Caki2 (cell line): ENCODE measurements around the gene SPATA2L. TPM values are rescaled to one million over a fixed set of nuclear protein-coding genes. Genes with fewer than 3 reads are reported as not detected.
"Not testable (repeated sequence)": the region's sequence is repeated elsewhere in the genome, so short reads cannot be mapped to it uniquely, and the experiment has no call there.

ENCODE experiments used
- DNase-seq: peaks from one replicate; pipeline ENCODE4 v3.0.0-alpha.2; 2015; ENCODE audit warnings: low read depth
- in situ Hi-C: cut with HindIII; loops from 2 replicates; pipeline ENCODE4 v1.10.0; 2016; ENCODE audit warnings: low sequenced_read_pairs, low pct_unique_long_range_greater_than_20kb, mixed read lengths
- total RNA-seq: library from RNA; depleted of rRNA; stranded (reverse); fragments of >200 nt; shearing (Covaris generic); gene quantifications from 2 replicates; pipeline ENCODE4 v1.2.3, GENCODE V29; 2014; ENCODE audit warnings: low replicate concordance

SPATA2L gene
- total RNA-seq, 1 experiment from 2014 or later, result 26.2 TPM

- in situ Hi-C loops, result no loop called here
- DNase-seq, result no peak
These were observed 6.2 kb downstream of the SPATA2L start for GRCh38 chr16:89695086-89695874.

DNA sequence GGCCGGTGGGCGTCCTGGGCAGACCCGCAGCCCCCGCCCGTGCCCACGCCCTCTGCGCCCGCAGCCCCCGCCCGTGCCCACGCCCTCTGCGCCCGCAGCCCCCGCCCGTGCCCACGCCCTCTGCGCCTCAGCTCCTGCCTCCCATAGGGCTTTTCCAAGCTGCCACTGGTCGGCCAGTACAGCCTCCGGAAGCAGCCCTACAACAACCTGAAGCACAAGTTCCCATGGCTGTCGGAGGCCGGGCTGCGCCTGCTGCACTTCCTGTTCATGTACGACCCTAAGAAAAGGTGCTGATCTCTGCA, 6.8 kb downstream of the SPATA2L start:
- in situ Hi-C loops, DNase-seq: not testable (repeated sequence)

DNA sequence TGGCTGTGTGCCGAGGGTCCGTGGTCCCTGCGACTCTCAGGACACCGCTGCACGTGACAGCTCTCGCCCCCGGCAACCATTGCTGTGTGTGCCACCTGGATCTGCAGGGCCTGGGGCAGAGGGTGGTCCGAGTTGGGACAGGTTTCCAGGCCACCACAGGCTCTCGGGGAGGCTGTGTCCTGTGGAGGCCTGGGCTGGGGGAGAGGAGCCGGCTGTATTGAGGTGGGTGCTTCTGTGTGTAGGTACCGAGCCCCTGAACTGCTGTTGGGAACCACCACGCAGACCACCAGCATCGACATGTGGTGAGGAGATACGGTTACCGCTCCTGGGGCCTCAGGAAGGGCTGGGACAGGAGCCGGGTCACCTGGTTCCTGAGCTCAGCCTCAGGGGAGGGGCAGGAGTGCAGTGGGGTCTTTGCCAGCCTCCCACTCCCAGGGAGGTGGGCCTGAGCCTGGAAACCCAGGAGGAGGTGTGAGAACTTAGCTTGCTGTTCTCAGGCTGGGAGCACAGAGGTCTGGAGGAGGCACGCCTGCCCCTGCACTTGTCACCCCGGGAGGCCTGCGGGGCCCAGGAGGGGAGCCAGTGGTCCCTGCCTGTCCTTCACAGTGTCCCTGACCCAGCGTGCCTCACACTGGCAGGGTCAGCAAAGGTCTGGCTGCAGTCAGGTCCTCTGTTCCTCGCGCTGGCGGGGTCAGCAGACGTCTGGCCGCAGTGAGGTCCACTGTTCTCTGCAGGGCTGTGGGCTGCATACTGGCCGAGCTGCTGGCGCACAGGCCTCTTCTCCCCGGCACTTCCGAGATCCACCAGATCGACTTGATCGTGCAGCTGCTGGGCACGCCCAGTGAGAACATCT, 7.3 kb downstream of the SPATA2L start:
- in situ Hi-C loops, result no loop called here
- DNase-seq, result no peak

- no peak for DNase-seq
- in situ Hi-C loops, result no loop called here
These were observed 8.2 kb downstream of the SPATA2L start for GRCh38 chr16:89693289-89693731.

- DNase-seq, result no peak
- in situ Hi-C loops, result no loop called here
These were observed 9.4 kb downstream of the SPATA2L start for GRCh38 chr16:89691986-89692569.

DNA sequence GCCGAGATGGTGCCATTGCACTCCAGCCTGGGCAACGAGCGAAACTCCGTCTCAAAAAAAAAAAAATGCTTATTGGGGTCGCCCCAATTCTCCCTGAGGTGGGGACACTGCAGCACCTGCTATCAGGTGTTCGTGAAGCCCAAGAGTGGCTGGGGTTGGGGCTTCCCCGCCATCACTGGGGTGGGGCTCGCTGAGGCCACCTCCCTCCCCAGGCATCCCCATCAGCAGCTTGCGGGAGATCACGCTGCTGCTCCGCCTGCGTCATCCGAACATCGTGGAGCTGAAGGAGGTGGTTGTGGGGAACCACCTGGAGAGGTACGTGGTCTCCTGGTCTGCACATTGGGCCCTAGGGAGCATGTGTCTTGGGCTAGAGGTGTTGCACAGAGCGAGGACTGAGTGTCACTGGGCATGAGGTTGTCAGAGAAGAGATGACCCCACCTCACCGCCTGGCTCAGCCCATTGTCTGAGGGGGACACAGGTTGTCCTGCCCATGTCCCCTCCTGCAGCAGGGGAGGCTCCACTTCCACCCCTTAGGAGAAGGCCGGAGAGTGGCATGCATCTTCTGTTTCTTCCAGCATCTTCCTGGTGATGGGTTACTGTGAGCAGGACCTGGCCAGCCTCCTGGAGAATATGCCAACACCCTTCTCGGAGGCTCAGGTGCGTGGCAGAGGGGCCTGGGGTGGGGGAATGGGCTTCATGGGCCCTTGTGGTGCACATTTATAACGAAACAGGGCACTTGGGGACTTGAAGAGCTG, 10.1 kb downstream of the SPATA2L start:
- in situ Hi-C loops, result no loop called here
- DNase-seq, result no peak

- in situ Hi-C loops, result no loop called here
- no peak for DNase-seq
These were observed 11.1 kb downstream of the SPATA2L start for GRCh38 chr16:89690392-89690901.

DNA sequence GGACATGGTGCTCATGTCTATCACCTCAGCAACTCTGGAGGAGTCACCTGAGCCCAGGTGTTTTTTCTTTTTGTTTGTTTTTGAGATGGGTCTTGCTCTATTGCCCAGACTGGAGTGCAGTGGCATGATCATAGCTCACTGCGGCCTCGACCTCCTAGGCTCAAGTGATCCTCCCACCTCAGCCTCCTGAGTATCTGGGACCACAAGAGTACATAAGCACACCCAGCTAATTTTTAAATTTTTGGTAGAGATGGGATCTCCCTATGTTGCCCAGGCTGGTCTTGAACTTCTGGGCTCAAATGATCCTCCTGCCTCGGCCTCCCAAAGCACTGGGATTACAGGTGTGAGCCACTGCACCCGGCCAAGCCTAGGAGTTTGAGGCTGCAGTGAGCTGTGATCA, 11.9 kb downstream of the SPATA2L start:
- in situ Hi-C loops, DNase-seq: not testable (repeated sequence)

GRCh38 chr16:89689142-89689541, 12.4 kb downstream of the SPATA2L start:
- DNase-seq, result no peak
- in situ Hi-C loops, result no loop called here

- in situ Hi-C loops, result no loop called here
- no peak for DNase-seq
These were observed 13.1 kb downstream of the SPATA2L start for GRCh38 chr16:89688395-89688794.

GRCh38 chr16:89687092-89687940, 14.2 kb downstream of the SPATA2L start:
- DNase-seq, result peak; percentile 99
- in situ Hi-C loops, result no loop called here

GRCh38 chr16:89686520-89687091, 14.9 kb downstream of the SPATA2L start, which contains the start of gene CDK10:
Gene CDK10, plus strand, starts transcription at chr16:89686689. Its CDS starts 22 bp downstream, at chr16:89686711.
- in situ Hi-C loops, result no loop called here
- peak; percentile 86 for DNase-seq

DNA sequence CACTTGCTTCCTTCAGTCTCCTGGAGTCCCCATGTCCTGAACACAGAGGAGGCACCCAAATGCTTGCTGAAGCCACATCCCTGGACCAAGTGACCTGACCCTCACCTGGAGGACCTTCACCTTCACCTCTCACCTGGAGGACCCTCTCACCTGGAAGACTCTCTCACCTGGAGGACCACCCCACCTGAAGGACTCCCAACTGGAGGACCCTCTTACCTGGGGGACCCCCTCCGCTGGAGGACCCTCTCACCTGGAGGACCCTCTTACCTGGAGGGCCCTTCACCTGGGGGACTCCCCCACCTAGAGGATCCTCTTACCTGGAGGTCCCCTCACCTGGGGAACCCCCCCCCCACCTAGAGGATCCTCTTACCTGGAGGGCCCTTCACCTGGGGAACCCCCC, 15.6 kb downstream of the SPATA2L start:
- DNase-seq, result no peak
- in situ Hi-C loops, result no loop called here

- DNase-seq, result no peak
- in situ Hi-C loops, result no loop called here
These were observed 23.2 kb downstream of the SPATA2L start for GRCh38 chr16:89678258-89678657.

DNA sequence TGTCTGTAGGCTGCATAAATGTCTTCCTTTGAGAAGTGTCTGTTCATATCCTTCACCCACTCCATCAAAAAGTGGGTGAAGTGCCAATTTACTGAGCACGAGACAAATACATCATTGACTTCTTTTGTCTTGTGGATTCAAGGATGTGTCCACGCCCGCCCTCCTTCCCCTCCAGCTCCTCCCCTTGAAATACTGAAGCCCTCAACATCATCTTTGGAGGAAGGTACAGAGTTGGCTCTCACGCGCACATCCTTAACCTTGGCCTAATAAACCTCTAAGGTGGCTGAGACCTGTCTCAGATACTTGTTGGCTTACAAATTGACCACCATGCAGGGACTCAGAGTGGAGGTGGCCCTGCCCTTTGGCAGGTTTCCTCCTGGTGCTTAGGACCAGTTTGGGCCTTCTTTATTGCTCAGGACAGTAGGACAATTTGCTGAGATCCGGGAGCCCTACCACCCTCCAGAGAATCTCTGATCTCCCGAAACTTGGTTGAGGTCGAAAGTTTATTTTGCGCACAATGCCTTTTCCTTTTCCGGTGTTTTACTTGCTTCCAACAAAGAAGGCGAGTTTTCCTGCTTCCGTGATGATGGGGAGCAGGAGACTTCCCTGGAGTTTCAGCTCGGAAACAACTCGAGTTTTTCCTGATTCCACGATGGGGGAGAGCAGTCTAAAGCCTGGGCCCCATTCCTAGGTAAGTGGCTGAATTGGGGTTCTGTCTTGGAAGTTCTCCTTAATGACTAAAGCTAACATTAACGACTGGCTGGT, 29.1 kb downstream of the SPATA2L start:
- in situ Hi-C loops, result no loop called here
- no peak for DNase-seq

GRCh38 chr16:89671565-89671964, 29.9 kb downstream of the SPATA2L start:
- DNase-seq, in situ Hi-C loops: not testable (repeated sequence)
